HEK293 (cell line): ENCODE results near the gene TULP1.

Experiments
- CTCF ChIA-PET: fragments of 350-600 bp; formaldehyde crosslinking; extraction: SDS; loops from one replicate; lab custom pipeline; 2021; ENCODE audit warnings: antibody characterized with exemption; lab: Yijun Ruan, JAX
- POLR2A ChIA-PET: fragments of 300-600 bp; formaldehyde crosslinking; extraction: SDS; loops from one replicate; lab custom pipeline; 2020; ENCODE audit warnings: antibody characterized with exemption, inconsistent platforms; lab: Yijun Ruan, JAX
- H3K27ac ChIP-seq: fragments of 200-500 bp; sonication (Bioruptor generic); 2 replicates; pipeline ENCODE4 v1.5.1; 2014; ENCODE audit warnings: low read depth, low read length, control low read depth, inconsistent platforms; ENCODE audit errors: extremely low read depth
- H3K36me3 ChIP-seq, 2 experiments: fragments of 200-500 bp in 1 of 2; sonication (Bioruptor generic) in 1 of 2; 1 replicate in 1 of 2; 2 replicates in 1 of 2; pipeline ENCODE4 v1.5.1; 2014 to 2017; ENCODE audit warnings: inconsistent platforms in 2 of 2, low read length in 2 of 2; ENCODE audit not compliant: control insufficient read depth in 2 of 2, insufficient read depth in 1 of 2
- H3K4me1 ChIP-seq: fragments of 200-500 bp; sonication (Bioruptor generic); 2 replicates; pipeline ENCODE4 v1.5.1; 2014; ENCODE audit warnings: mild to moderate bottlenecking, low read length, inconsistent platforms; ENCODE audit not compliant: control insufficient read depth, insufficient read depth
- H3K4me3 ChIP-seq: 2 replicates; pipeline ENCODE4 v1.5.1; 2011; ENCODE audit warnings: low read depth, mild to moderate bottlenecking, control low read depth, low read length, moderate library complexity
- H3K9me3 ChIP-seq: fragments of 200-500 bp; sonication (Bioruptor generic); 2 replicates; pipeline ENCODE4 v1.5.1; 2014; ENCODE audit warnings: low read depth, low read length, inconsistent platforms; ENCODE audit not compliant: control insufficient read depth, insufficient read depth
- EGR2 ChIP-seq: fragments of 450-650 bp; formaldehyde crosslinking; IDR thresholded peaks from 2 replicates; pipeline ENCODE4 v1.5.1; 2016; ENCODE audit warnings: low read depth, missing biosample characterization, missing genetic modification characterization
- GLIS1 ChIP-seq: fragments of 450-650 bp; formaldehyde crosslinking; IDR thresholded peaks from 2 replicates; pipeline ENCODE4 v1.5.1; 2016; ENCODE audit warnings: missing biosample characterization, missing genetic modification characterization
- IKZF3 ChIP-seq: fragments of 450-650 bp; IDR thresholded peaks from 2 replicates; pipeline ENCODE4 v1.5.0; 2018; ENCODE audit warnings: missing biosample characterization, mild to moderate bottlenecking, missing genetic modification characterization, moderate library complexity
- KLF10 ChIP-seq: fragments of 450-650 bp; IDR thresholded peaks from 2 replicates; pipeline ENCODE4 v1.5.1; 2018; ENCODE audit warnings: missing biosample characterization, mild to moderate bottlenecking, missing genetic modification characterization
- MZF1 ChIP-seq: fragments of 450-650 bp; formaldehyde crosslinking; IDR thresholded peaks from 2 replicates; pipeline ENCODE4 v1.5.1; 2017; ENCODE audit warnings: missing biosample characterization, missing genetic modification characterization, borderline replicate concordance
- PRDM1 ChIP-seq: fragments of 450-650 bp; formaldehyde crosslinking; IDR thresholded peaks from 2 replicates; pipeline ENCODE4; 2016; ENCODE audit warnings: missing biosample characterization, missing genetic modification characterization
- WT1 ChIP-seq: fragments of 450-650 bp; formaldehyde crosslinking; IDR thresholded peaks from 2 replicates; pipeline ENCODE4 v1.5.1; 2016; ENCODE audit warnings: missing biosample characterization, missing genetic modification characterization
- ZBTB17 ChIP-seq: fragments of 450-650 bp; formaldehyde crosslinking; IDR thresholded peaks from 2 replicates; pipeline ENCODE4 v1.5.1; 2016; ENCODE audit warnings: missing biosample characterization, missing genetic modification characterization
- ZBTB48 ChIP-seq: fragments of 450-650 bp; formaldehyde crosslinking; IDR thresholded peaks from 2 replicates; pipeline ENCODE4 v1.5.1; 2016; ENCODE audit warnings: missing biosample characterization, missing genetic modification characterization
- ZFHX2 ChIP-seq: fragments of 450-650 bp; formaldehyde crosslinking; conservative IDR thresholded peaks from 2 replicates; pipeline ENCODE4 v1.5.1; 2016; ENCODE audit warnings: missing biosample characterization, missing genetic modification characterization
- ZIC2 ChIP-seq: fragments of 450-650 bp; formaldehyde crosslinking; IDR thresholded peaks from 2 replicates; pipeline ENCODE4 v1.5.1; 2016; ENCODE audit warnings: missing biosample characterization, missing genetic modification characterization
- ZNF146 ChIP-seq: fragments of 450-650 bp; formaldehyde crosslinking; IDR thresholded peaks from 2 replicates; pipeline ENCODE4 v1.5.1; 2016; ENCODE audit warnings: missing biosample characterization, missing genetic modification characterization
- ZNF157 ChIP-seq: fragments of 450-650 bp; formaldehyde crosslinking; IDR thresholded peaks from 2 replicates; pipeline ENCODE4 v1.5.1; 2016; ENCODE audit warnings: missing biosample characterization, missing genetic modification characterization
- ZNF274 ChIP-seq, 2 experiments: fragments of 200-500 bp in 1 of 2; fragments of 450-650 bp in 1 of 2; sonication (Bioruptor generic) in 1 of 2; formaldehyde crosslinking in 1 of 2; IDR thresholded peaks; 2 replicates each; pipeline versions ENCODE4 v1.5.1 to v1.6.1; 2014 to 2016; ENCODE audit warnings: borderline replicate concordance in 1 of 2, inconsistent platforms in 1 of 2, low read length in 1 of 2, missing biosample characterization in 1 of 2, missing genetic modification characterization in 1 of 2
- ZNF335 ChIP-seq: fragments of 450-650 bp; formaldehyde crosslinking; conservative IDR thresholded peaks from 2 replicates; pipeline ENCODE4 v1.5.1; 2016; ENCODE audit warnings: missing biosample characterization, missing genetic modification characterization
- ZNF350 ChIP-seq: fragments of 450-650 bp; formaldehyde crosslinking; IDR thresholded peaks from 2 replicates; pipeline ENCODE4 v1.5.0; 2017; ENCODE audit warnings: missing biosample characterization, mild to moderate bottlenecking, missing genetic modification characterization
- ZNF433 ChIP-seq: fragments of 450-650 bp; formaldehyde crosslinking; IDR thresholded peaks from 2 replicates; pipeline ENCODE4 v1.5.1; 2016; ENCODE audit warnings: missing biosample characterization, missing genetic modification characterization, low read depth
- ZNF701 ChIP-seq: fragments of 450-650 bp; formaldehyde crosslinking; IDR thresholded peaks from 2 replicates; pipeline ENCODE4 v1.5.1; 2016; ENCODE audit warnings: missing biosample characterization, missing genetic modification characterization
- ZNF785 ChIP-seq: fragments of 450-650 bp; formaldehyde crosslinking; IDR thresholded peaks from 2 replicates; pipeline ENCODE4 v1.5.1; 2016; ENCODE audit warnings: missing biosample characterization, missing genetic modification characterization
- ZNF792 ChIP-seq: fragments of 450-650 bp; formaldehyde crosslinking; IDR thresholded peaks from 2 replicates; pipeline ENCODE4 v1.5.1; 2016; ENCODE audit warnings: missing biosample characterization, missing genetic modification characterization
- ZXDB ChIP-seq: fragments of 450-650 bp; formaldehyde crosslinking; IDR thresholded peaks from 2 replicates; pipeline ENCODE4 v1.5.1; 2016; ENCODE audit warnings: missing biosample characterization, missing genetic modification characterization
- TF ChIP-seq, protein P1 (sequence below): fragments of 450-650 bp; formaldehyde crosslinking; IDR thresholded peaks from 2 replicates; pipeline ENCODE4 v1.5.1; 2016; ENCODE audit warnings: missing biosample characterization, missing genetic modification characterization
- TF ChIP-seq, protein P2 (sequence below): fragments of 450-650 bp; formaldehyde crosslinking; IDR thresholded peaks from 2 replicates; pipeline ENCODE4 v1.5.1; 2016; ENCODE audit warnings: missing biosample characterization, missing genetic modification characterization
- TF ChIP-seq, protein P3 (sequence below): fragments of 450-650 bp; formaldehyde crosslinking; IDR thresholded peaks from 2 replicates; pipeline ENCODE4 v1.5.1; 2016; ENCODE audit warnings: missing biosample characterization, missing genetic modification characterization

Gene TULP1

DNA sequence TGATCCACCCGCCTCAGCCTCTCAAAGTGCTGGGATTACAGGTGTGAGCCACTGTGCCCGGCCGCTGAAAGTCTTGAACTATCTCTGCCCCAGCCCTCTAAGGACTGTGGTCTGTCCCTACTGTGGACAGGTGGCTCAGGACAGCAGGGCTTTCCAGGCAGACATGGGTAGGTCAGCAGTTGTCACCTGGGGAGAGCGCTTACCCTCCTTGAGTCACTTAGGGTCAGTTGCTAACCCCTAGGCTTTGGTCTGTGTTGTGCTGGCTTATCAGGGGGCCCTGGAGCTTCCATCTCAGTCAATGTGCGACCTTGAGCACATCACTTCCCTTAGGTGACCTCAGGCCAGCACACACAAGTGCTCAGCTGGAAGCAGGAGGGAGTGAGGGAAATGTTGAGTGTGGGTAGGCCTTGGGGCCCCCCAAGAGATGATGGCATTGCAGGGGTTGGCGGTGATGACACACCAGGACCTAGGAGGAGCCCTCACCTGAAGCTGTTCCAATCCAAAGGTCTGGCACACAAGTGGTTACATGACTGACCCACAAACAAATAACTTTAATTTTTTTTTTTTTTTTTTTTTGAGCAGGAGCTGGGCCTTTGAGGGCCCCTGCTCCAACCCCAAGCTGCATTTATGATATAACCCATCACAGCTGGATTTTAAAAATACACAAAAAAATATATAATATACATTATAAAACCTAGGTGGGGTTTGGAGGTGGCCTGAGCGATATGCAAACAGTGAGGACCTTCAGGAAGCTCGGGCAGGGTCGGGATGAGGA is 39.4 kb downstream of the TULP1 start (continued):
- TF ChIP-seq, protein P1, sequence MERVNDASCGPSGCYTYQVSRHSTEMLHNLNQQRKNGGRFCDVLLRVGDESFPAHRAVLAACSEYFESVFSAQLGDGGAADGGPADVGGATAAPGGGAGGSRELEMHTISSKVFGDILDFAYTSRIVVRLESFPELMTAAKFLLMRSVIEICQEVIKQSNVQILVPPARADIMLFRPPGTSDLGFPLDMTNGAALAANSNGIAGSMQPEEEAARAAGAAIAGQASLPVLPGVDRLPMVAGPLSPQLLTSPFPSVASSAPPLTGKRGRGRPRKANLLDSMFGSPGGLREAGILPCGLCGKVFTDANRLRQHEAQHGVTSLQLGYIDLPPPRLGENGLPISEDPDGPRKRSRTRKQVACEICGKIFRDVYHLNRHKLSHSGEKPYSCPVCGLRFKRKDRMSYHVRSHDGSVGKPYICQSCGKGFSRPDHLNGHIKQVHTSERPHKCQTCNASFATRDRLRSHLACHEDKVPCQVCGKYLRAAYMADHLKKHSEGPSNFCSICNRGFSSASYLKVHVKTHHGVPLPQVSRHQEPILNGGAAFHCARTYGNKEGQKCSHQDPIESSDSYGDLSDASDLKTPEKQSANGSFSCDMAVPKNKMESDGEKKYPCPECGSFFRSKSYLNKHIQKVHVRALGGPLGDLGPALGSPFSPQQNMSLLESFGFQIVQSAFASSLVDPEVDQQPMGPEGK (tag by site-specific recombination): peak; percentile 48
- TF ChIP-seq ZBTB48 (tag by site-specific recombination) (peak; percentile 50; the same call in 1 of the 2 replicates), ZNF701 (tag by site-specific recombination) (no peak), ZNF350 (tag by site-specific recombination) (no peak)

DNA sequence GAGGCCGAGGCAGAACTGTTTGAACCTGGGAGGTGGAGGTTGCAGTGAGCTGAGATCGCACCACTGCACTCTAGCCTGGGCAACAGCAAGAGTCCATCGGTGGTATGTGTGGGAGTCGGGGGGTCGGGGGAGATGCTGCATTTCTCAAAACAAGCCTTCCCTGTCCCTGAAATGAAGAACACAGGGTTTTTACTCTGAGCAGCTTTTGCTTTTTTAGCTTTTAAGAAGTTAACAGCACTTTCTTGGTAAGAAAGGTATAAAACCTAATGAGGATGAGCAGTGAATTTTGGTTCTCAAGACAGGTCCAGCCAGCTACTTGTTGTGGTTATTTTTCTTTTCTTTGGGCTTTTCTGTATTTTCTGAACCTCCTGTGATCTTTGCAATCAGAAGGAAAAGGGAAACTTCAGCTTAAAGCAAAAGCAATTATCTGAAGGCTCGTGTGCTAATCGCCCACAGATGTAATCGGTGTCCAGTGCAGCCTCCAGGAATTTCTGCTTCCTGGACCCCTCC is 40.8 kb downstream of the TULP1 start:
- peaks cover 9 to 75% of the 10 kb centered on the region in 2 experiments; a peak in 2 of 3 replicates for H3K36me3 ChIP-seq
- ChIA-PET CTCF (interaction anchor here (0.6 to 2.0 kb wide), 10 partner anchors 10 to 265 kb away, joined by 3 to 8 read pairs (median 4); no protein-coding TSS in a partner anchor), POLR2A (interaction anchor here (0.6 to 9.5 kb wide), 12 partner anchors 13 to 269 kb away, joined by 3 to 198 read pairs (median 6); partner anchors contain the start of genes FANCE and TEAD3)
- TF ChIP-seq ZBTB17 (tag by site-specific recombination): peak; percentile 24; the same call in 1 of the 2 replicates
- peak; percentile 68; the same call in 1 of the 2 replicates for TF ChIP-seq PRDM1 (tag by site-specific recombination)
- peak; percentile 49; the same call in 1 of the 2 replicates for TF ChIP-seq ZFHX2 (tag by site-specific recombination)
- TF ChIP-seq WT1 (tag by site-specific recombination): no peak
- peak; percentile 62 for TF ChIP-seq GLIS1 (tag by site-specific recombination)
- no peak for TF ChIP-seq ZNF335 (tag by site-specific recombination)
- TF ChIP-seq ZNF792 (tag by site-specific recombination): no peak
- no peak for TF ChIP-seq ZNF785 (tag by site-specific recombination)
- TF ChIP-seq, protein P2, sequence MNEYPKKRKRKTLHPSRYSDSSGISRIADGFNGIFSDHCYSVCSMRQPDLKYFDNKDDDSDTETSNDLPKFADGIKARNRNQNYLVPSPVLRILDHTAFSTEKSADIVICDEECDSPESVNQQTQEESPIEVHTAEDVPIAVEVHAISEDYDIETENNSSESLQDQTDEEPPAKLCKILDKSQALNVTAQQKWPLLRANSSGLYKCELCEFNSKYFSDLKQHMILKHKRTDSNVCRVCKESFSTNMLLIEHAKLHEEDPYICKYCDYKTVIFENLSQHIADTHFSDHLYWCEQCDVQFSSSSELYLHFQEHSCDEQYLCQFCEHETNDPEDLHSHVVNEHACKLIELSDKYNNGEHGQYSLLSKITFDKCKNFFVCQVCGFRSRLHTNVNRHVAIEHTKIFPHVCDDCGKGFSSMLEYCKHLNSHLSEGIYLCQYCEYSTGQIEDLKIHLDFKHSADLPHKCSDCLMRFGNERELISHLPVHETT (tag by site-specific recombination): no peak
- TF ChIP-seq, protein P3, sequence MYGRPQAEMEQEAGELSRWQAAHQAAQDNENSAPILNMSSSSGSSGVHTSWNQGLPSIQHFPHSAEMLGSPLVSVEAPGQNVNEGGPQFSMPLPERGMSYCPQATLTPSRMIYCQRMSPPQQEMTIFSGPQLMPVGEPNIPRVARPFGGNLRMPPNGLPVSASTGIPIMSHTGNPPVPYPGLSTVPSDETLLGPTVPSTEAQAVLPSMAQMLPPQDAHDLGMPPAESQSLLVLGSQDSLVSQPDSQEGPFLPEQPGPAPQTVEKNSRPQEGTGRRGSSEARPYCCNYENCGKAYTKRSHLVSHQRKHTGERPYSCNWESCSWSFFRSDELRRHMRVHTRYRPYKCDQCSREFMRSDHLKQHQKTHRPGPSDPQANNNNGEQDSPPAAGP: no peak
- 0 out of 2 replicates have a peak, but pooled peaks have one; percentile 55 for TF ChIP-seq EGR2
- no peak for TF ChIP-seq ZNF274 (IDR thresholded peaks at IDR 0.05; ENCODE audit: low read length)
- no peak for TF ChIP-seq ZNF274 (tag by site-specific recombination; IDR thresholded peaks at IDR 0.05; ENCODE audit: borderline replicate concordance)
- H3K4me1 ChIP-seq: 0 out of 2 replicates have a peak, but pooled peaks cover 5% of the 10 kb centered on the region
- H3K4me3 ChIP-seq: no peak overlapping the region
- H3K9me3 ChIP-seq: no peaks in the 10 kb centered on the region
- H3K27ac ChIP-seq: peak overlapping the region; percentile 11; the same call in 1 of the 2 replicates

DNA sequence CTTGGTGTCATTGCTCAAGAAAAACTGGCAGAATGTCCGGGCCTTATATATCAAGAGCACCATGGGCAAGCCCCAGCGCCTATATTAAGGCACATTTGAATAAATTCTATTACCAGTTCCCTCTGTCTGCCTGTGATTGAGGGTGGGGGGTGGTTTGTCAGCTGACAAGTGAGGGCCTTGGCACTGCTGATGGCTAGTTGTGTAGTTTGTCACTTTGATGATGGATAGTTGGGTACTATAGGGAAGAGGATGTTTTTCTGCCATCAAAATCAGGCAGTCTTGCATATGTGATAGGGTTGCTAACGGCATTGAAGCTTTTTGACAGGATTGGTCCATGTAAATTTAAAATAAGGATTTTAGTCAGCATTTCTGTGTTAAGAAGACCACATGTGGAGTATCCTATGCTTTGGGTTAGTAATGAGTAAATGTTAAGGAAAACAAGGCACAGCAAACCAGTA is 42.0 kb downstream of the TULP1 start:
- POLR2A ChIA-PET: interaction anchor here (0.8 to 9.5 kb wide), 10 partner anchors 14 to 265 kb away, joined by 3 to 198 read pairs (median 4); partner anchors contain the start of genes FANCE and TEAD3
- Histone ChIP-seq H3K9me3 (no peaks in the 10 kb centered on the region), H3K36me3 (peaks cover 13 to 85% of the 10 kb centered on the region in 2 experiments; a peak in 2 of 3 replicates), H3K4me1 (0 out of 2 replicates have a peak, but pooled peaks cover 5% of the 10 kb centered on the region), H3K4me3 (peak overlapping the region; percentile 17), H3K27ac (0 out of 2 replicates have a peak overlapping the region, but pooled peaks have one; percentile 100)
- CTCF ChIA-PET: interaction anchor here (0.6 to 1.8 kb wide), 6 partner anchors 20 to 626 kb away, joined by 3 to 8 read pairs (median 4); no protein-coding TSS in a partner anchor
- TF ChIP-seq ZNF785 (tag by site-specific recombination) (no peak), MZF1 (no peak), ZIC2 (tag by site-specific recombination) (no peak), ZNF433 (tag by site-specific recombination) (no peak), IKZF3 (tag by site-specific recombination) (no peak), ZNF146 (tag by site-specific recombination) (no peak), ZNF335 (tag by site-specific recombination) (0 out of 2 replicates have a peak, but pooled peaks have one; percentile 16), ZNF157 (tag by site-specific recombination) (no peak), ZXDB (0 out of 2 replicates have a peak, but pooled peaks have one; percentile 16), KLF10 (peak; percentile 20; the same call in 1 of the 2 replicates)
- TF ChIP-seq, protein P1 (tag by site-specific recombination): 0 out of 2 replicates have a peak, but pooled peaks have one; percentile 3
